PC-3 (cell line): ENCODE measurements around the gene BANK1. TPM values are rescaled to one million over a fixed set of nuclear protein-coding genes. Genes with fewer than 3 reads are reported as not detected.

Source experiments
- ATAC-seq: fragments of 200-7000 bp; cut with Tn5 transposase; 2 replicates; pipeline ENCODE4 v1.9.1; 2020; ENCODE audit warnings: mild to moderate bottlenecking, moderate library complexity
- BruUV-seq: library from RNA; stranded (reverse); fragments of 400-500 nt; replicated peaks from 2 replicates; lab custom pipeline; 2021; lab: Mats Ljungman, UMichigan
- CTCF ChIA-PET: fragments of 300-600 bp; sonication (Branson Sonifier 250); formaldehyde crosslinking; loops from one replicate; lab custom pipeline; 2022; ENCODE audit warnings: antibody characterized with exemption; lab: Charles Lee
- POLR2A ChIA-PET: fragments of 300-600 bp; sonication (Branson Sonifier 250); formaldehyde crosslinking; loops from one replicate; lab custom pipeline; 2022; ENCODE audit warnings: antibody characterized with exemption; ENCODE audit not compliant: unreplicated experiment; lab: Charles Lee
- DNase-seq: peaks from one replicate; pipeline ENCODE4 v3.0.0-alpha.2; 2015
- H2AFZ ChIP-seq: fragments of 300-600 bp; sonication (generic); 2 replicates; pipeline ENCODE4 v1.6.0; 2016; ENCODE audit warnings: antibody characterized with exemption, low read length
- H3F3A ChIP-seq: fragments of 300-600 bp; sonication (generic); one replicate; pipeline ENCODE4 v1.6.0; 2017; ENCODE audit warnings: antibody characterized with exemption, low read length, control low read depth, mild to moderate bottlenecking; ENCODE audit not compliant: unreplicated experiment
- H3K27ac ChIP-seq: fragments of 300-600 bp; sonication (generic); 2 replicates; pipeline ENCODE4 v1.5.1; 2016; ENCODE audit warnings: mild to moderate bottlenecking, low read length
- H3K27me3 ChIP-seq: fragments of 300-600 bp; sonication (generic); 2 replicates; pipeline ENCODE4 v1.6.1; 2016; ENCODE audit warnings: low read length, mixed read lengths
- H3K36me3 ChIP-seq: fragments of 300-600 bp; sonication (generic); 2 replicates; pipeline ENCODE4 v1.6.1; 2016; ENCODE audit warnings: low read depth, mixed run types, low read length, mixed read lengths
- H3K4me1 ChIP-seq: fragments of 300-600 bp; sonication (generic); 2 replicates; pipeline ENCODE4 v1.5.1; 2016; ENCODE audit warnings: low read length; ENCODE audit not compliant: insufficient read depth
- H3K4me2 ChIP-seq: fragments of 300-600 bp; sonication (generic); 2 replicates; pipeline ENCODE4 v1.6.0; 2016; ENCODE audit warnings: low read length
- H3K4me3 ChIP-seq: fragments of 300-600 bp; sonication (generic); 2 replicates; pipeline ENCODE4 v1.5.1; 2016; ENCODE audit warnings: mild to moderate bottlenecking, low read length, mixed read lengths
- H3K79me2 ChIP-seq: fragments of 300-600 bp; sonication (generic); 2 replicates; pipeline ENCODE4 v1.6.1; 2017; ENCODE audit warnings: low read length, mixed read lengths
- H3K9ac ChIP-seq: fragments of 300-600 bp; sonication (generic); 2 replicates; pipeline ENCODE4 v1.6.0; 2016; ENCODE audit warnings: mild to moderate bottlenecking, low read length
- H3K9me2 ChIP-seq: fragments of 300-600 bp; sonication (generic); replicated peaks from 2 replicates; pipeline ENCODE4 v1.6.1; 2016; ENCODE audit warnings: mixed run types, low read length, mixed read lengths
- H3K9me3 ChIP-seq: fragments of 300-600 bp; sonication (generic); 2 replicates; pipeline ENCODE4 v1.6.1; 2016; ENCODE audit warnings: low read length, mixed read lengths
- H4K20me1 ChIP-seq: fragments of 300-600 bp; sonication (generic); 2 replicates; pipeline ENCODE4 v1.6.1; 2016; ENCODE audit warnings: low read length, mixed read lengths
- CTCF ChIP-seq: fragments of 300-600 bp; sonication (generic); conservative IDR thresholded peaks from 2 replicates; pipeline ENCODE4 v1.5.1; 2017; ENCODE audit warnings: antibody characterized with exemption, low read depth, mild to moderate bottlenecking, low read length
- EZH2 ChIP-seq: fragments of 300-600 bp; sonication (generic); IDR thresholded peaks from one replicate; pipeline ENCODE4 v1.6.1; 2017; ENCODE audit warnings: antibody characterized with exemption, mild to moderate bottlenecking, low read length; ENCODE audit not compliant: unreplicated experiment
- EZH2phosphoT487 ChIP-seq: fragments of 300-600 bp; sonication (generic); IDR thresholded peaks from 2 replicates; pipeline ENCODE4 v1.6.1; 2018; ENCODE audit warnings: mild to moderate bottlenecking, antibody characterized with exemption, low read length, borderline replicate concordance
- intact Hi-C: fragments of 100-400 bp; cut with micrococcal nuclease; formaldehyde crosslinking; loops from 2 replicates; pipeline ENCODE4 v1.9.0; 2023
- total RNA-seq: library from RNA; depleted of rRNA; stranded (reverse); fragments of >200 nt; gene quantifications from 2 replicates; pipeline ENCODE4 v1.2.3, GENCODE V29; 2014

The BANK1 gene
- total RNA-seq, 1 experiment from 2014 or later, result 1.5 TPM

DNA sequence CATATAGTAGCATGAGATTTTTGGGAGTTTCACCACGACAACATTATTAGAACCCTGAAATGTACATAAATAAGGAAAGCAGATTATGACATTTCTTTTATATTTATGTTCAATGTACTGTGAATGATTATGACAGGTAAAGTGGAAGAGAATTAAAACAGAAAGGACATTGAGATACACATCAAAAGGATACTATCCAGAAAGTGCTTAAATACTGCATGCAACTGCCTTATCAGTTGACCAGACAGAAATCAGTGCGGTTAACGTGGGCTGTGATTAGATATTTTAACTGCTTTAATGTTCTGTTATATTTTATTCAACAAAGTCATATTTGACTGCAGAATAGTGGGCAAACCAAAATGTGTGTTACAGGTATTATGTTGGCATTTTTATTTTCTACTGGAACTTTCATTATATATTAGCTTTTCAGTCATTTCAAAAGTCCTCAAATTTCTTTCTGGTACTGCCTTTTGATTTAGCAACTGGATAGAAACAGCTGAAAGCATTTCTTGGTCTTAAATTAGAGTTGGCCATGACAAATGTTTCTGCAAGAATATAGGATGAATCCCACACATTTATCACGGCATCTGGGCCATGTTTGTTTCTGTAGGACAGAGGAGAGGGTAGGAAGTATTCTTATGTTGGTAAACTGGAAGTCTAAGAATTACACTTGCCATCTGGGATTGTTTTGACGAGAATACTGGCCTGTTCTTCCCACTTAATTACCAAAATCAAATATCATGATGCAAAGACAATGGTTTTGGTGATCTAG lies 299.5 kb downstream of the BANK1 start:
- no peaks in the 10 kb centered on the region for H3K9me2 ChIP-seq
- ATAC-seq (no peak), DNase-seq (no peak)
- POLR2A ChIA-PET, result no interaction called here
- H3K36me3 ChIP-seq, result no peaks in the 10 kb centered on the region
- H3K79me2 ChIP-seq, result no peaks in the 10 kb centered on the region
- H3K4me1 ChIP-seq, result no peaks in the 10 kb centered on the region
- BruUV-seq, result no TSS peak
- H3F3A ChIP-seq, result no peaks in the 10 kb centered on the region
- H4K20me1 ChIP-seq, result no peaks in the 10 kb centered on the region
- H3K4me3 ChIP-seq, result no peak overlapping the region
- H2AFZ ChIP-seq, result no peak overlapping the region
- intact Hi-C loops, result no loop called here
- no peaks in the 10 kb centered on the region for H3K9me3 ChIP-seq
- no peak overlapping the region for H3K9ac ChIP-seq
- CTCF ChIA-PET, result no interaction called here
- no peak overlapping the region for H3K27ac ChIP-seq
- no peak for TF ChIP-seq EZH2phosphoT487
- TF ChIP-seq CTCF, result no peak
- TF ChIP-seq EZH2, result no peak
- H3K27me3 ChIP-seq, result no peaks in the 10 kb centered on the region
- H3K4me2 ChIP-seq, result no peak overlapping the region

DNA sequence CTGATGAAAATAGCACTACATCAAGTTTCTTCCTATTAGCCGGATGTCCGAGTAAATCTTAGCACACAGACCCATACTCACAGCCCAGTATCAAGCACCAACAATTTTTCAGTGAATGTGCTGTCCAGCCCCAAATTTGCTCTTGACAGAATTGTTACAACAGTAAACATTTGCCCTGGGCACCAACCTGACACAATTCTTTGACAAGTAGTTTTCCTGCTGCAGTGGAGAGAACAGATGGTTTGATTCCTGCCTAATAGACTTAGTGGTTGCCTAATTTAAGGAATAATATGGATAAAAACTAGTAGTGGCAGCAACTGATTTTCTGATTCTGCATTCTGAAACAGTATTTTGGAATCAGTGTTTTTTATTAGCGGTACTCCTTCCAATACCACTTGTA lies 301.1 kb downstream of the BANK1 start:
- intact Hi-C loops, result no loop called here
- CTCF ChIA-PET, result no interaction called here
- Histone ChIP-seq H3K4me1 (no peaks in the 10 kb centered on the region), H3K27me3 (no peaks in the 10 kb centered on the region), H3K36me3 (no peaks in the 10 kb centered on the region), H3K9me3 (no peaks in the 10 kb centered on the region), H3K79me2 (no peaks in the 10 kb centered on the region), H3K4me2 (no peak overlapping the region), H4K20me1 (no peaks in the 10 kb centered on the region), H3K4me3 (no peak overlapping the region), H3K9me2 (no peaks in the 10 kb centered on the region), H2AFZ (no peak overlapping the region), H3K9ac (no peak overlapping the region), H3K27ac (no peak overlapping the region), H3F3A (no peaks in the 10 kb centered on the region)
- no peak for ATAC-seq
- POLR2A ChIA-PET, result no interaction called here
- no peak for DNase-seq
- TF ChIP-seq EZH2, result no peak
- no peak for TF ChIP-seq EZH2phosphoT487
- TF ChIP-seq CTCF, result no peak
- no TSS peak for BruUV-seq

DNA sequence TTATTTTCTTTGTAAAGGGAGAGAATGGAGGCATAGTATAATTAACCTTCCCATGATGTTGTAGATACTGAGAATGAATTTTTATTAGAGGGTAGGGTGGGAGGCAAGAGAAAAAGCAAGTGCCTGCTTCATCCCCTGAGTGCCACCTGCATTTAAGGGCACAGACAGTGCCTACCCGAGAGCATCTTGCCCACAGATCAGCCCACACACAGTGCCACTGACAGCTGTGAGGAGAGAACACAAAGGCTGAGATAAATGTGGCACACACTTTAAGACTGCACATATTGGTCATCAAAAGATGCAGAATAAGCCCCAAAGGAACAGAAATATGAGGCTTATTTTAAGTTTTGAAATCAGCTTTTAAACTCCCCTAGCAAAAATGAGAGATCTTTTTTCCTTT lies 304.0 kb downstream of the BANK1 start:
- TF ChIP-seq EZH2phosphoT487, result no peak
- POLR2A ChIA-PET, result no interaction called here
- Histone ChIP-seq H3K9me2 (no peaks in the 10 kb centered on the region), H3K9ac (no peak overlapping the region), H2AFZ (no peak overlapping the region), H3K27ac (no peak overlapping the region), H4K20me1 (no peaks in the 10 kb centered on the region), H3F3A (no peaks in the 10 kb centered on the region), H3K27me3 (no peaks in the 10 kb centered on the region), H3K4me2 (no peak overlapping the region), H3K9me3 (no peaks in the 10 kb centered on the region), H3K4me3 (no peak overlapping the region), H3K79me2 (no peaks in the 10 kb centered on the region), H3K4me1 (no peaks in the 10 kb centered on the region), H3K36me3 (no peaks in the 10 kb centered on the region)
- intact Hi-C loops, result no loop called here
- no TSS peak for BruUV-seq
- ATAC-seq (no peak), DNase-seq (no peak)
- CTCF ChIA-PET, result no interaction called here
